Coronary artery (tissue), 2 donors: ENCODE measurements around the gene CHST6.

Experiments used
- DNase-seq: peaks from one replicate; pipeline ENCODE4 v3.0.0-alpha.2; 2017; ENCODE audit warnings: low spot score
- H3K27ac ChIP-seq, 2 donors: fragments of 200-600 bp; sonication (generic); one replicate each; pipeline ENCODE4 v1.5.1; 2016 to 2019
- H3K4me3 ChIP-seq: fragments of 200-600 bp; sonication (generic); 2 replicates; pipeline ENCODE4 v1.5.1; 2016; ENCODE audit warnings: mild to moderate bottlenecking, moderate library complexity
- CTCF ChIP-seq: fragments of 200-600 bp; sonication (generic); IDR thresholded peaks from one replicate; pipeline ENCODE4 v1.5.1; 2019; ENCODE audit warnings: antibody characterized with exemption

The CHST6 gene

GRCh38 chr16:75481475-75481874 is 13.8 kb downstream of the CHST6 start:
- no peak for TF ChIP-seq CTCF
- Histone ChIP-seq H3K27ac (no peak overlapping the region), H3K4me3 (no peak overlapping the region)
- DNase-seq, result no peak

- Histone ChIP-seq H3K4me3 (no peak overlapping the region), H3K27ac (no peak overlapping the region)
- DNase-seq, result no peak
- TF ChIP-seq CTCF, result no peak
Measured at GRCh38 chr16:75479421-75479990, 15.7 kb downstream of the CHST6 start.

GRCh38 chr16:75478480-75479345 is 16.5 kb downstream of the CHST6 start:
- no peak for TF ChIP-seq CTCF
- no peak overlapping the region for H3K27ac ChIP-seq
- no peak overlapping the region for H3K4me3 ChIP-seq
- DNase-seq, result no peak

- DNase-seq, result no peak
- no peak overlapping the region for H3K27ac ChIP-seq
- no peak for TF ChIP-seq CTCF
- no peak overlapping the region for H3K4me3 ChIP-seq
Measured at GRCh38 chr16:75477680-75478473, 17.4 kb downstream of the CHST6 start.

GRCh38 chr16:75476817-75477216 is 18.4 kb downstream of the CHST6 start:
- no peak overlapping the region for H3K27ac ChIP-seq
- TF ChIP-seq CTCF, result no peak
- no peak for DNase-seq

GRCh38 chr16:75475420-75475847 is 19.8 kb downstream of the CHST6 start:
- no peak for TF ChIP-seq CTCF
- Histone ChIP-seq H3K27ac (no peak overlapping the region), H3K4me3 (no peak overlapping the region)
- no peak for DNase-seq

More at GRCh38 chr16:75476817-75477216, 18.4 kb downstream of the CHST6 start:
- H3K4me3 ChIP-seq, result no peak overlapping the region
